ENCODE results near the gene COP1.

COP1 gene

DNA sequence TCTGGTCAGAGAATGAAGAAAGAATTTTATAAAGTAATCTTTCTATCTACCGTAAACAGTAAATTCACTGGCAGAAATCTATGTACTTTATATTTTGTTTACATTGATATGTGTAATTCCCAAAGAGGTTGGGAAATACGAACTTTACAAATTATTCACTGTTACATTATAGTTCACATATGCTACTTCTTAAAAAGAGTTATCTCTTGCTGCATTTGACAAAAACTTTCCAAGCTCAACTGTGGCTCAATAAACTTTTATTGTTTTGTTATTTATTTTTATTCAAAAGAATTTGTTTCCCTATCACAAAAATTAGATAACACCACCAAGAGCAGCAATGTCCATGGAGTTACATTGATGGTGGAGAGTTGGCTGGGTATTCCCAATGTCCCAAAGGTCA is 262.5 kb downstream of the COP1 start:
- DNase-seq: no peak

DNA sequence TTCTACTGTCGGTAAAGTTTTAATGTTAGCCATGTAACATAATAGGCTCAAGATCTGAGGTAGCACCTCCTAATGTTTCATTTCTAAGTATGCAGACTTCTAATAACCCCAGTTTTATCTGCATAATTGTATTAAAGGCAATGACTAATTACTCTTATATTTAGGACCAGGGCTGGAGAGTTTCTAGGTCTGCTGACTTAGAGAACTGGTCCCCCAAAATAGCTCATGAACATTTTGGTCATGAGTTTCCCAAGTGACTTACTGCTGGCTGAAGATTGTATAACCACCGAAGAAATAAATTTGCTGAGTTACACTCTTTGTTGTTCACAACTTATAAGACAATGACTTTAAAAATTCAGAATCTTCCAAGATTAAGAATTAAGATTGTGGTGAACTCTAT is 265.9 kb downstream of the COP1 start:
- no peak for DNase-seq

DNA sequence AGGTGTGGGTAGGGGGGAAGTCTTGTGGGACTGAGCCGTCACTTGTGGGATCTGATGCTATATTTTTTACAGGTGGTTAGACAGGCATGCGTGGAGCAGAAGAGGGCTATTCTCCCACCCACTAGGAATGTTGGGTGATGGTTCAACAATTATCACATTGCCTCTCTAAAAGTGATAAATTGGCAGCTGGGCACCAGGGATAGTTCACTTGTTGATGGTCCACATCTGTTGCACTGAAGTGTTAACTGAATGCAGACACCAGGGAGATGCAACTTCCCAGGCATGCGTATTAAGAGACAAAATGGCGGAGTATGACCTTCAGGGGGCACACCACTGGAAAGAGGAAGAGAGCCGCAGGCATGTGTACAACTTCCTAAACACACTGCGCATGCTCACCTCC is 270.4 kb downstream of the COP1 start:
- no peak for DNase-seq

DNA sequence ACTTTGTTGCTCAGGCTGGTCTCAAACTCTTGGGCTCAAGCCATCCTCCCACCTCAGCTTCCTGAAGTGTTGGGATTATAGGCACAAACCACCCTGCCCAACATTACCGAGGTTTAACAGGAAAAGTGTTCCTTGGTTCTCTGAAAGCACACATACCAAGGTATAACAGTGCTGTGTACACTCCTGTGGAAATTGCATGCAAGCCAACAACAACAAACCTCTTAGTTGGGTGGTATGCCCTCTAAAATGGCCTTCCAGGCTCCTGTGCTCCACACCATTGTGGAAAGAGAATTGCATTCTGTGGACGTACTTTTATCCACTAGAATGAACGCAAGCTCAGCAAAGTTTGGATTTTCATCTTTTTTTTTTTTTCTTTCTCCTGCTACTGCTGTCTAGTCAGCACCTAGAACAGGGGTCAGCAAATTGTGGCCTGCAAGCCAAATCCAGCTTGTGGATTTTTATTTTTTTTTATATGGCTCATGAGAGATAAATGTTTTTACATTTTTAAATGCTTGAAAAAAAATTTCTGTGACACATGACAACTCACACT is 271.4 kb downstream of the COP1 start:
- DNase-seq: no peak

DNA sequence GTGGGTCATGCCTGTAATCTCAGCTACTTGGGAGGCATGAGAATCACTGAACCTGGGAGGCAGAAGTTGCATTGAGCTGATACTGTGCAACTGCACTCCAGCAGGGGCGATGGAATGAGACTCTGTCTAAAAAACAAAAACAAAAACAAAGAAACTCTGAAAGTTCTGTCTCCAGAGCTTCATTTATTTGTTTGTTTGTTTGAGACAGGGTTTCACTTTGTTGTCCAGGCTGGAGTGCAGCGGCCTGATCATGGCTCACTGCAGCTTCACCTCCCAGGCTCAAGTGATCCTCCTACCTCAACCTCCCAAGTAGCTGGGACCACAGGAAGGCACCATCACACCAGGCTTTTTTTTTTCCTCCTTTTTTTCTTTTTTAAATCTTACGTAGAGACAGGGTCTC is 271.9 kb downstream of the COP1 start:
- DNase-seq: no peak

DNA sequence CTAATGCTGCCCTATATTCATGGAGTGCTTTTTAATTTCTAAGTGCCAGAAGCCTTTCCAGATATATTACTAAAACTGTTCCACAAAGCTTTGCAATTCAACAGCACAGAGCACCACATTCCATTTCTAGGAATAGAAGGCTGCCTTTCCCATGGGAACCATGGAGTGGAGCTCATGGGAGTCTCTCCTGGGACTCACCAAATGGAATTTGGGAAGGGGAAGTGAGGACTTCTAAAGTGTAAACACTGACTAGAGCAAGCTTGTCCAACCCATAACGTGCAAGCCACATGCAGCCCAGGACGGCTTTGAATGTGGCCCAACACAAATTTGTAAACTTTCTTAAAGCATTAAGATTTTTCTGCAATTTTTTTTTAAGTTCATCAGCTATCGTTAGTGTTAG is 273.3 kb downstream of the COP1 start:
- DNase-seq: no peak

DNA sequence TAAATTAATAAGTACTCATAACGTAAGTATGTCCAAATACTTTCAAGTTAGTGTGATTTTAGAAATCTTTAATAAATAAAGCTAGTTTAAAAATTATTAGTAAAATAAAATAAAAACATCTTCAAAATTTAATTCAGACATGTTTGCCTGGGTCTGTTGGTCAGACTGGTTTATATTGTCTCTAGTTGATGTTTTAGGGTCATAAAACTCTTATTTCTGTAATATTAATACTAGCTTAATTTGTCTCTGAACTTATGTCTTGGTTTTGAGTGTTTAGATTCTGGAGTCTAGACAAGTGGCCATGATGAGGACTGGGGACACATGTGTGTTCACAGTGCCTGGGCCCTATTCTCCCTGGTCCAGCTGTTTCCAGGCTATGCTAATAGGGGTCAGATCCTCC is 279.1 kb downstream of the COP1 start:
- DNase-seq: no peak

DNA sequence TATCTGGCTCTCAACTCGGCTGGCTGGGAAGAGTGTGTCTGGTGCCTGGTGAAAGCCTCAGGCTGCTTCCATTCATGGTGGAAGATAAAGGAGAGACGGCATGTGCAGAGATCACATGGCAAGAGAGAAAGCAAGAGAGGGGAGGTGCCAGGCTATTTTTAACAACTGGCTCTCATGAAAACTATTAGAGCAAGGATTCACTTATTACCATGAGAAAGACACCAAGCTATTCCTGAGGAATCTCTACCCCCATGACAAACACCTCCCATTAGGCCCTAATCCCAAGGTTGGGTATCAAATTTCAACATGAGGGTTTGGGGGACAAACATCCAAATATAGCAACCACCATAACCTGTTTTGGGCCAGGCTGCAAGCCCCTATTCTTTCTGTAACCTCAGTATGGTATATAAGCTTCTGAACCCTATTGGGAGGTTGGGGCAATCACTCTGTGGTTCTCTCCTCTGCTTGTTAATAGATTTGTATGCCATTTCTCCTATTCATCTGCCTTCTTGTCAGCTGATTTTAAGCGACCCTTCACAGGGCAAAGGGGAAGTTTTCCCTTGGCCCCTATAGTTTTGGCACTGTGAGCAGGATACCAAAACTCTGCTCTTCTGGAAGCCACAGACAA is 284.7 kb downstream of the COP1 start:
- no peak for DNase-seq

DNA sequence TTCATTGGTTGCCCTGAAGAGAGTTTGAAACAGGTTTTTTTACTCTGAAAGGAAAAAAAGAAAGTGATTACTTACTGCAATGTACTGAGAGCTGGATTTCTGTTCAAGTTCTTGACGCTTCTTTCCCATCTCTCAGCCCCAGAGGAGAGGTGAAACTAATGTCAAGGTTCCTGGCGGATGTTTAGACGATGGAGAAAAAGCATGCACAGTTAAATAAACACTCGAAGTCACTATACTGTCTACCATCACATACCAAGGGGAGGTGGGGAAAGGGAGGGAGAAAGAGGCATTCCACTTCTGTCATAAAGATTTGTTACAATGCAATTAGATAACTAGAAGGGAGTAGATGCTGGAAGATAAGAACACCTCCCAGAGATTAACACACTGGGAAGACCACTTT is 286.7 kb downstream of the COP1 start:
- DNase-seq: no peak

DNA sequence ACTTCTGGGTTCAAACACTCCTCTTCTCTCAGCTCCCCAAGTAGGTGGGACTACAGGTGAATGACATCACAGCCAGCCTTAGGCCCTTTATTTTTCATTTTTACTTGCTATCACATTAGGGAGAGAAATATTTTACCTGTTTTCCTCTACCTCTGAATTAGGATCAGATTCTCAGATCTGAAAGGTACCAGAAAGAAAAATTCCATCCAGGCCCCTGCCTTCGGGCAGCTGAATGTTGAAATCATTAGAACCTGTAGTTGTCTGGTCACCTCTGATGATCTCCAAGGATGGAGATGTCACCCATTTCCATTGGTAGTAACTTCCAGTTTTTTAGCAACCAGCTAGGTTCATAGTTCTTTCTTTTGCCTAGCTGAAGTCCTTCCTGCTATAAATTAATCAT is 288.1 kb downstream of the COP1 start:
- no peak for DNase-seq

DNA sequence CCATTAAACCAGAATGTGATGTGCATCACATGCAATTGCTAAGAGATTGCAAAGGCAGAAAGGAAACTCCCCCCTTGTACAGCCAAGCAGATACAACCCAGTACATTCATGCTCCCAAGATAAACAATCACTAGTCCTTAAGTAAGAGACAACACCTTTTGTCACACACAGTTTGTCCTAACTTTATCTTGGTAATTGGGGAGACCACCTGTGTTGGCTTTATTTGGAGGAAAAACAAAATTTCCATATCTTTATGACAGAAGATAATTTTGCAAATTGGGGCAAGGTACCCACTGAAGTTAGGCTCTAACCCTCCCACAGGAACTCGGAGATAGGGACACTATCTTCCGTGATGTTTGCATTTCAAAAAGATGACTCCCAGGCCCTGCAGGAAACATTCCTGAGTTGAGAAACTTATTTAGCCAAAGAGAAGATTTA is 288.7 kb downstream of the COP1 start:
- DNase-seq: no peak

DNA sequence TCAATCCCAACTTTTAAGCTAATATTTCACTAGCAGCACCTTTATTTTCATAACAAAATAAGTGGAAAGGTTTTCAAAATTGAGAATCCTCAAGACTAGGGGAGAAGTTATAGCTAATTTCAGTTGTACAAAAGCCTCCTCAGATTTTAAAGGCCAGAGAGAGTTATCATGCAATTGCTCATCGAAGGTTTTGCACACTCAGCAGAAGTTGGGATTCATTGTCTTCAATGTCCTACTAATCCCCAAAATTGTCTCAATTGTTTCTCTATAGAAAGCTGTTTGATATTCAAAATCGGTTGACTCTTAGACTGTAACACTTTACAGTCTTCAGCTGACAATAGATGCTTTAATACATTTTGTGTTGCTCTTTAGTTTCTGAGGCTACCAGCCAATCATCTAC is 293.0 kb downstream of the COP1 start:
- no peak for DNase-seq

DNA sequence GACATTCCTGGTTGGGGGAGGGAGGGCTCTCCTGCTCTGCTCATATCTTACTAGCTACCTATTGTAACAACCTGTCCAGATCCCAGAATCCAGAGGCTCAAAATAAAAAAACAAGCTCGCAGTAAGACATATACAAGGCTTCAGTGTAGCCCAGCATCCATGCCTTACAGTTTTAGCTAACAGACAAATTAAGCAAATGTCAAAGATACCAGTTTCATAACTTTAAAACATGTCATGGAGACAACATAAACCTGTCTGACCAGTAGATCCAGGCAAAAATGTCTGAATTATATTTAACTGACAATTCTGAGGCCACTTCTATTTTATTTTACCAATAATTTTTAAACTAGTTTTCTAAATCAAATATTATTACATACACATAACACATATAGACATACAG is 295.9 kb downstream of the COP1 start:
- no peak for DNase-seq

DNA sequence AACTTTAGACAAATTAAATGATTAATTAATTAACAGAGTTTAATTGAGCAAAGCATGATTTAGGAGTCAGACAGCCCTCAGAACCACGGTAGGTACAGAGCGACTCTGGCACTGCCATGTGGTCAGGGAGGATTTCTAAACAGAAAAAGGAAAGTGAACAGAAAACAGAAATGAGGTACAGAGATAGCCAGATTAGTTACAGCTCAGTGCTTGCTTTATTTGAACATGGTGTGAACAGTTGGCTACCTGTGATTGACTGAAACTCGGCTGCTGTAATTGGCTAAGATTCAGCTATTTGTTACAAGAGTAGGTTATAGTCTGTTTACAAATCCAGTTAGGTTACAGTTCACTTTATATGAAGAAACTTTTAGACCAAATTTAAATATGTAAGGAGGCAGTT is 300.7 kb downstream of the COP1 start:
- DNase-seq: no peak

DNA sequence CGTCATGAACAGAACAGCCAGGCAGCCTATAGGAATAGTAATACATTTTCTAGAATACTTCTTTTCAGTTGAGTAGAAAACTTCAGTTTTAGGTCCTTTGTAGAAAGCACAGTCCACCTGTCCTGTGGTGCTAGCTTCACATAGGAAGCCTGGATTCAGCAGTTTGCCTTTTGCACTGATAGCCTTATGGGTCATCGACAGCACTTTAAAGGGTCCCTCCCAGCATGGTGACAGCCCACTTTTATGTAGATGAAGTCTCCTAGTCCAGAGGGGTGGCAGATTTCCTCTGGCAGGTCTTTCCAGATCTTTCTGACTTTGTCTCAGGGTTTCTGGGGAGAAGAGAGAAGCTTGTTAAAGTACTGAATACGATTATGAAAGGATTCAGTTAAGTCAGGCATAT is 302.3 kb downstream of the COP1 start:
- no peak for DNase-seq

DNA sequence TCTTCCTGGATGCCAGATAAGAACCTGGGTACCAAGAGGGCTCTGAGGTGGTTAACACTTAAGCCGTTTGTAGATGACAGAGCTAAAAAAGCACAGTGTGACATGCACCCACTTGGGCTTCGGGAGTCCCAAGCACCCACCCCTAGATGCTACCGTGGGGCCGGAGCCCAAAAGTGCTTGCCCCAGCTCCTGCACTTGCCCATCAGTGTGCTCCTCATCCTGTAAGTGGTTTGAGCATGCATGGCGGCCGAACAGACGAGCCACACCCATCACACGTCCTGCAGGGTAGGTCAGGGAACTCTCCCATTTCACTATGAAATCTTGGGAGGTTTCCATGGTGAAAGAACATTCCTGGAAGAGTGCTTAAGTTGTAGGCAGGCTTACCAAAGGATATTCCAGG is 304.8 kb downstream of the COP1 start:
- no peak for DNase-seq

DNA sequence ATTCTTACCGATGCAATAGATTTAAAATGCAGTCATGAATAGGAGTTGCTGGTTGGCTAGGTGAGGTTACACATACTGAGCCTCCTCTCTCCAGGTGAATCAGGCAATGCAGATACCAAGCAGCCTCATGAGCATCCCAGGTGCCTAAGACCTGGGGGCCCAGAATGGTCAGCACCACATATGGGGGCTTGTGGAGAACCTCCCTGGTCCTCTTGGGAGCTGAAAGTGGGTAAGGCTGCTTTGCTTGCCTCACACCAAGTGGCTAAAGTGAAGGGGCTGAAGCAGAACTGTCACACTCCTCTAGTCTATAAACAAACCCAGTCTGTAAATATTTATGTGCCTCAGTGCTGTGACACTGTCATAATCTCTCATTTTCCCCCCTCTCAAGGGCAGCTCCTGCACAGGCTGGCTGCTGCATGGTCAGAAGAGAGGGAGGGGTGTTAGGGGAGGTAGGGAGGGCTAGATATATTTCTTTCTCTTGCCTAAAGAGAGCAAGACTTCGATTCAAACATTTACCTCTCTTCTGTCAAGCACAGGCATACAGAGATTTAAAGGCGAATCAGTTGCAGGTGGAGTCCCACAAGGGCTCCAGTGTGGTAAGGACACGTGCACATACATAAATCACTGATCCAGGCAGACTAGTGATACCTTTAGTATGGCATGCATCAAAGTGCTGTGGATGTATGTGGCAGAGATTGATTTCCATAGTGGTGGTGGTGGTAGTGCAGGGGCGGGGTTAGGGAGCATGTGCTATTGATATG is 305.8 kb downstream of the COP1 start:
- no peak for DNase-seq

DNA sequence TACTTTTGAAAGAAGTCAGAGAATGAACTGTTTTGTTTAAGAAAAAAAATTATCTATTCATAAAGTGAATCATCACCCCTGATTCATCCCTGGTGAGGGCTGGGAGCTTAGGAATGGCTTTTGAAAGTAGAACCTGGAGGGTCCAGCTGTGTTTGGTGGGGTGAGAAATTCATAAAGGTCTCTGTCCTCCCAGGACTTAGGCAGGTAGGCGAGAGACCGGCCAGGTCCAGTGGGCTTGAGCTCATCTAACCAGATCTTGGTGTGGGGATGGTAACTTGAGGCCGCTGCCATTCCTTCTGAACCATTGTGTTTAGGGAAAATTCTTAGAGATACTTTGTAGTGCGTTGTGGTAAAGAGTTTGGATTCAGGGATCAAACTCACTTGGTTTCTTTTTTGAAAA is 306.9 kb downstream of the COP1 start:
- DNase-seq: no peak

DNA sequence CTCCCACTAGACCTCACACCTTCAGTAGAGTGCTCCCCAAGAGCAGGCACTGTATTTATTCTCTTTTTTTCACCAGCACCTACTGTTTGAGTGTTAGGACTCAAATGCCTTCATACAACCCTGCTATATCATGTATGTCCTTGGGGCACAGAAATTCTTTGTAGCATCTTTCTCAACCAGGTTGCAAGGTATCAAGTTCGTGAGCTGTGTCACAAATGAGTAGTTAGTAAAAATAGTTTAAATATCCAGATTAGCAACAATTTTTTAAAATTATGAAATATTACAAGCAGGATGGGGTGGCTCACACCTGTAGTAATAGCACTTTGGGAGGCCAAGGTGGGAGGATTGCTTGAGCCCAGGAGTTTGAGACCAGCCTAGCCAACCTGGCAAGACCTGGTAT is 311.1 kb downstream of the COP1 start:
- no peak for DNase-seq
